Bone marrow (tissue), 2 donors: ENCODE measurements around the gene PNRC1.
"Not testable (repeated sequence)": the region's sequence is repeated elsewhere in the genome, so short reads cannot be mapped to it uniquely, and the experiment has no call there.

Source experiments
- DNase-seq, 2 donors: peaks; one replicate each; lab custom pipeline; 2025; lab: John Stamatoyannopoulos, UW

The PNRC1 gene

GRCh38 chr6:89110284-89110683, 29.7 kb downstream of the PNRC1 start:
- DNase-seq, result no peak

- no peak for DNase-seq
Observed at GRCh38 chr6:89111933-89112332, 31.4 kb downstream of the PNRC1 start.

DNA sequence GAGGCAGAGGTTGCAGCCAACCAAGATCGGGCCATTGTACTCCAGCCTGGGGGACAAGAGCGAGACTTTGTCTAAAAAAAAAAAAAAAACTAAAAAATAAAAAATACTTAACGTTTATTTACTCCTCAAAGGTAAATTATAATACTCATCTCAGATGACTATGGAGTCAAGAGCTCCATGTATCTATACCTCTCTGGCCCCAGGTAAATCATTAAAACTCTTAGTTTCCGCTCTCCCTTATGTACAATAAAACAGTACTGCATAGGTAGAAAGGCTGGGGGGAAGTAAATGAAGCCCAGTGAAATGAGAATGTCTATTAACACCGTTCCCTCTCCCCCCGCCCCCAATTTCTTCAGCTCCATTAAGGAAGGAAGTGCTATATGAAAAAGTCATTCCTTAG, 36.2 kb downstream of the PNRC1 start:
- no peak for DNase-seq

- peak in 1 of 2 donors; percentile 34 for DNase-seq
Observed at GRCh38 chr6:89117211-89118108, 36.9 kb downstream of the PNRC1 start, which contains the start of gene SRSF12. Gene SRSF12, minus strand, starts transcription at chr6:89118071. Its CDS starts 184 bp downstream, at chr6:89117887.

GRCh38 chr6:89118931-89119330, 38.4 kb downstream of the PNRC1 start:
- no peak for DNase-seq

DNA sequence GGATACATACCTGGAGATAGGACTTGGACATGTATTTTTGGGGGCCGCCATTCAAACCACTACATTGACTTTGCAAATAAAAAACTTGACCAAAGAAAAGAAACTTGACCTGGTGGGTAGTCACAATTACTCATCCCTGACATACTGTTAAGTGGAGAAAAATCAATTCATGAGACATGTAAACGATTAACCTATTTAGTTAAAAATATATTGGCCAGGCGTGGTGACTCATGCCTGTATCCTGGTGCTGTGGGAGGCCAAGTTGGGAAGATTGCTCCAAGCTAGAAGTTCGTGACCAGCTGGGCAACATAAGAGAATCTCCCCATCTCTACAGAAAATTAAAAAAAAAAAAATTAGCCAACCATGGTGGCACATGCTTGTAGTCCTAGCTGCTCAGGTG, 39.8 kb downstream of the PNRC1 start:
- no peak for DNase-seq

DNA sequence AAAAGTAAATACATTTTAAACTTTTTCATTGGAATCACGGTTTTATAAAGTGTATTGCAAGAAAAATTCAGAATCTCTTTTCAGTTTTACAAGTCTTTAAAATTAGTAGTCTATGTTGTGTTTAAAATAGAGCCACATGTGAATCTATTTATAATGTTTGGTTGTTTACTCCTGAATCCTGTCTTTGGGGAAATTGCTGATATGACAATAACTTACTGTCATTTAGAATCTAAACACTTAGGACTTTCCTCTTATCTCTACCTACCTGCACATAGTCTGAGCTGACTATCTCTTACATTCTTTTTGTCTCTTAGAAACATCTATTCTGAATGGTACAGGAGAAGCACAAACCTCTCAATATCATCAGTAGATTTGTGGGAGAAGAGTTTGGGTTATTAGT, 41.4 kb downstream of the PNRC1 start:
- no peak for DNase-seq

DNA sequence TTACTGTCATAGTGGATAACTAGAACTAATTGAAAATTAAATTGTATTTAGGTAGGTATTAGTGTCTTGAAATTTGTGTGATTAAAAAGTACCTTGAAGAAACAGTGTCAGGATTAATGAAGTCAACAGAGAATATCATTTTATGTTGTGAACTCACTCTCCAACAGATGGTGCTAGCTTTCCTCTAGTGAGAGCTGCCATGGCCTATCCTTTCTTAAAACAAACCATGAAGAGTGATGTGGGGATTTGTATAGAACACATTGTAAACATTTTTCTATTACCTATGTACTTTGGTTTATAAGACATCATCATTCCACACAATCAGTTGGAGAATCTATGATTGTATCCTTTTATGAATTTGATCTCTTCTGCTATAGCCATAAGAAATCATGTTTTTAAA, 42.1 kb downstream of the PNRC1 start:
- peak in 1 of 2 donors; percentile 42 for DNase-seq

DNA sequence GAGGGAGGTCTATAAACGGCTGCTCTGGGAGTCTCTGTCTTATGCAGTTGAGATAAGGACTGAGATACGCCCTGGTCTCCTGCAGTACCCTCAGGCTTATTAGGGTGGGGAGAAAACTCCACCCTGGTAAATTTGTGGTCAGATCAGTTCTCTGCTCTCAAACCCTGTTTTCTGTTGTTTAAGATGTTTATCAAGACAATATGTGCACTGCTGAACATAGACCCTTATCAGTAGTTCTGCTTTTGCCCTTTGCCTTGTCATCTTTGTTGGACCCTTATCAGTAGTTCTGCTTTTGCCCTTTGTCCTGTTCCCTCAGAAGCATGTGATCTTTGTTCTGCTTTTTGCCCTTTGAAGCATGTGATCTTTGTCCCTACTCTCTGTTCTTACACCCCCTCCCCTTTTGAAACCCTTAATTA, 47.7 kb downstream of the PNRC1 start:
- DNase-seq, result not testable (repeated sequence)

DNA sequence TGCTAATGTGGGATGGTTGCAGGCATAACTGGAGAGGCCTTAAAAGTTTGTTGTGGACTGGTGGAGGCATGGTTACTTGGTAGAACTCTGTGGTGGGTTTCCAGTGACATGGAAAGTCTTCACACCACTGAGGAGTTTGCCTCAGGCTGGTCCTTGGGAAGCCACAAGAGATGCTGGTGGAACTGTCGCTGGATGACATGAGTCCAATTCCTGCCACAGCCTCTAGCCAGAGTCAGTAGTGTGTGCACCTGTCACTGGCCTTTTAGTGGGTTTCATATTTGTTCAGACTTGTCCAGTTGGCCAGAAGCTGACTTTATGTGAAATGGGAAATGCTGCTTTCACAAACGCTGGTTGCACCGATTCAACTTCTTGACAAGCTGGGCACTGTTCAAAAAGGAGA, 51.0 kb downstream of the PNRC1 start:
- DNase-seq, result no peak

DNA sequence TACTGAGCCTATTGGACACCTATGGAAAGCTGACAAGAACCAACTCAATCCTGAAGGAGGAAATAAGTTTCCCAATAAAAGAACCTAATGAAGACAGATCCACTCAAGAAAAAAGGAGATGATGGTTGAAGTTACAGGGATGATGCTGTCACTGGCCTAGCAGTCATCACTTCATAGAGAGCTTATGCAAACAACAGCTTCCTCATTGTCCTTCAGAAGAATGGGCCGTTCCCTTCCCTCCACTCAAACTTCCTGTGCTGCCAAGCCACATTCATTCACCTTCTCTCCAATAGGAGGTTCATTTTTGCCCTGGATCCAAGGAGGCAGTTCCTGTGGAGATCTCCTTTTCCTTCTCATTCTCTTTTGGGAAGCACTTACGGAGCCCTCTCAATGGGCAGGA, 51.5 kb downstream of the PNRC1 start:
- DNase-seq, result no peak

- no peak for DNase-seq
Observed at GRCh38 chr6:89133981-89134380, 53.4 kb downstream of the PNRC1 start.

- no peak for DNase-seq
Observed at GRCh38 chr6:89134723-89135122, 54.2 kb downstream of the PNRC1 start.
